Bronchial epithelial cell (primary cell): ENCODE data around the gene RGS6. TPM values are rescaled to one million over a fixed set of nuclear protein-coding genes. Genes with fewer than 3 reads are reported as not detected.

Source experiments
- DNase-seq: peaks from one replicate; pipeline ENCODE4 v3.0.0-alpha.2; 2010; ENCODE audit warnings: low read depth
- FAIRE-seq: peaks from 2 replicates; lab custom pipeline; 2011; peaks lifted over from hg19 to GRCh38; lab: Jason Lieb, UNC
- H3K27me3 ChIP-seq: 2 replicates; pipeline ENCODE4 v1.5.1; 2011; ENCODE audit warnings: low read length; ENCODE audit not compliant: control insufficient read depth, insufficient read depth
- H3K36me3 ChIP-seq: 2 replicates; pipeline ENCODE4 v1.5.1; 2011; ENCODE audit warnings: low read length; ENCODE audit not compliant: control insufficient read depth, insufficient read depth
- H3K4me3 ChIP-seq: 2 replicates; pipeline ENCODE4 v1.5.1; 2011; ENCODE audit warnings: mild to moderate bottlenecking, low read depth, low read length, control low read depth
- total RNA-seq: library from RNA; depleted of rRNA; stranded (reverse); fragments of >200 nt; gene quantifications from 2 replicates; pipeline ENCODE4 v1.2.1, GENCODE V29; 2014
- TF ChIP-seq, protein P1 (sequence below): IDR thresholded peaks from 2 replicates; pipeline ENCODE4 v1.5.1; 2011; ENCODE audit warnings: mild to moderate bottlenecking, moderate library complexity, low read length, control low read depth, inconsistent platforms; ENCODE audit not compliant: insufficient read depth, severe bottlenecking

Gene RGS6
- total RNA-seq, 1 donor from 2014 or later: not detected

DNA sequence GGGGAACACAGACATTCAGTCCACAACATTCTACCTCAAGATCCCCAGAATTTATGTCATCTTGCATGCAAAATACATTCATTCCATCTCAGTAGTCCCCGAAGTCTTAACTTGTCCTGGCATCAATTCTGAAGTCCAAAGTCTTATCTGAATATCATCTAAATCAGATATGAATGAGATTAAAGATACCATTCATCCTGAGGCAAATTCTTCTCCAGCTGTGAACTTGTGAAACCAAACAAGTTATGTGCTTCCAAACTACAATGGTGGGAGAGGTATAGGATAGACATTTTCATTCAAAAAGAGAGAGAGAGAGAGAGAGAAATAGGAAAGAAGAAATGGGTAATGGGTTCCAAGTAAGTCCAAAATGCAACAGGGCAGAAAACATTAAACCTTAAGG lies 571.0 kb downstream of the RGS6 start:
- Histone ChIP-seq H3K4me3 (no peak overlapping the region), H3K36me3 (no peaks in the 10 kb centered on the region), H3K27me3 (no peaks in the 10 kb centered on the region)
- TF ChIP-seq, protein P1, sequence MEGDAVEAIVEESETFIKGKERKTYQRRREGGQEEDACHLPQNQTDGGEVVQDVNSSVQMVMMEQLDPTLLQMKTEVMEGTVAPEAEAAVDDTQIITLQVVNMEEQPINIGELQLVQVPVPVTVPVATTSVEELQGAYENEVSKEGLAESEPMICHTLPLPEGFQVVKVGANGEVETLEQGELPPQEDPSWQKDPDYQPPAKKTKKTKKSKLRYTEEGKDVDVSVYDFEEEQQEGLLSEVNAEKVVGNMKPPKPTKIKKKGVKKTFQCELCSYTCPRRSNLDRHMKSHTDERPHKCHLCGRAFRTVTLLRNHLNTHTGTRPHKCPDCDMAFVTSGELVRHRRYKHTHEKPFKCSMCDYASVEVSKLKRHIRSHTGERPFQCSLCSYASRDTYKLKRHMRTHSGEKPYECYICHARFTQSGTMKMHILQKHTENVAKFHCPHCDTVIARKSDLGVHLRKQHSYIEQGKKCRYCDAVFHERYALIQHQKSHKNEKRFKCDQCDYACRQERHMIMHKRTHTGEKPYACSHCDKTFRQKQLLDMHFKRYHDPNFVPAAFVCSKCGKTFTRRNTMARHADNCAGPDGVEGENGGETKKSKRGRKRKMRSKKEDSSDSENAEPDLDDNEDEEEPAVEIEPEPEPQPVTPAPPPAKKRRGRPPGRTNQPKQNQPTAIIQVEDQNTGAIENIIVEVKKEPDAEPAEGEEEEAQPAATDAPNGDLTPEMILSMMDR: no peak
- DNase-seq: no peak
- no peak for FAIRE-seq

DNA sequence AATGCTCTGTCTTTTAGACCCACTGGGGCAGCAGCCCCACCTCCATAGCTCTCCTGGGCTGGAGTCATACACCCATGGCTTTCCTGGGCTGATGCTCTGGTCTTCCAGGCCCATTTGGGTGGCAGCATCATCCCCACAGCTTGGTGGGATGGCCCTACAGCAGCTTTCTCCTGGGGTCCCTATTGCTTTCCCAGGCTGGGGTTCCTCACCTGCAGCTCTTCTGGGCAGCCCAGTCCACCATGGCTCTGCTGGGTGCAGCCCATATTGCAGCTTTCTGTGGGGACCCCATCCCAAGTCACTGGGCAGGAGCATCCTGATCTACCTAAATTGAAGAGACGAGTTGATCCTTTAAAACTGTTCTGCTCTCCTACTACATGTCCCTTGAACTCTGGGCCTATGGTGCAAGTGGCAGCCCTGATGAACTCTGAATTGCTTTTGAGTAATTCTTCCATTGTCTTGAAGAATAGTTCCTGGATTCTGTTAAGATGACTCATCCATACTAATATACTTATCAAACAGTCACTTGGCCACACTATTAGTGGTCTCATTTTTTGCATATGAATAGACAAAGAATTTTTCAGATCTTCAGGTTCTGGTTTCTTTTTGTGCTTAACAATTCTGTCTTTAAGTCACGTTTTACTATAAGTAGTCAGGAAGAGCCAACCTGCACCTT lies 571.6 kb downstream of the RGS6 start:
- DNase-seq: peak; percentile 48
- H3K27me3 ChIP-seq: no peaks in the 10 kb centered on the region
- no peaks in the 10 kb centered on the region for H3K36me3 ChIP-seq
- H3K4me3 ChIP-seq: no peak overlapping the region
- TF ChIP-seq, protein P1: no peak
- FAIRE-seq: no peak

DNA sequence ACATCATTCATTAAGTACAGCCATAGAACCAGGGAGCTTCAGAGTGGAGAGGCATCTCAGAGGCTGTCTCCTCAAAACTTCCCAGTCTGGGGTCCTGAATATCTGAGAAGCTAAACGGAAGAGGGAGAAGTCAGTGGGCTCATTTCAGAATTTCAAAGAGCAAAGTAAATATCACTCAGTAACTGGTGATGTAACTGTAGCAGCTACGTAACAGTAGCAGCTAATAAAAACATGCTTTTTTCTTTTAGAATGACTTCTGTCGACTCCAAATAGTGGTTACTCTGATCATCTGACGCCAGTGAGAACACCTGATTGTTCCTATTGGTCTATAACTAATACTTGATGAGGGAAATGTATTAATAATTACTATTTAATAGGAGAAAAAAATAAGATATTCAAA lies 578.3 kb downstream of the RGS6 start:
- DNase-seq (no peak), FAIRE-seq (no peak)
- H3K27me3 ChIP-seq: no peaks in the 10 kb centered on the region
- TF ChIP-seq, protein P1: no peak
- H3K4me3 ChIP-seq: no peak overlapping the region
- no peaks in the 10 kb centered on the region for H3K36me3 ChIP-seq

DNA sequence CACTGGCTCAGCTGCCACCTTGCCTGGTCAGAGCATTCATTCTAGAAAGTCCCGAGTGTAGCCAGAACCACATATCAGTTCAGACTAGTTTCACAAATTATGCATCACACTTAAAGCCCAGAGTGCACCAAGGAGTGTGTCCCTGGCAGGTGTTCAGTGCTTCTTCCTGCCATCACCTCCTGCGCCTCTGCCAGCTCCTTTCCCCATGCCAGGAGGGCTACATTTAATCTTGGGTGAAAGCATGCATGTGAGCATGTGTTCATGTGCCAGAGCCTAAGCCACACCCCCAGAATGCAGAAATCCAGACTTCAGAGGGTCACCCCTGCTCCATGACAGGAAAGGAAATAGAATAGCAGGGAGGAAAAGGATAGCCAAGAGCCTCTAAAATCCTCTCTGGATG lies 580.1 kb downstream of the RGS6 start:
- no peaks in the 10 kb centered on the region for H3K36me3 ChIP-seq
- DNase-seq (no peak), FAIRE-seq (no peak)
- TF ChIP-seq, protein P1: no peak
- no peak overlapping the region for H3K4me3 ChIP-seq
- no peaks in the 10 kb centered on the region for H3K27me3 ChIP-seq

DNA sequence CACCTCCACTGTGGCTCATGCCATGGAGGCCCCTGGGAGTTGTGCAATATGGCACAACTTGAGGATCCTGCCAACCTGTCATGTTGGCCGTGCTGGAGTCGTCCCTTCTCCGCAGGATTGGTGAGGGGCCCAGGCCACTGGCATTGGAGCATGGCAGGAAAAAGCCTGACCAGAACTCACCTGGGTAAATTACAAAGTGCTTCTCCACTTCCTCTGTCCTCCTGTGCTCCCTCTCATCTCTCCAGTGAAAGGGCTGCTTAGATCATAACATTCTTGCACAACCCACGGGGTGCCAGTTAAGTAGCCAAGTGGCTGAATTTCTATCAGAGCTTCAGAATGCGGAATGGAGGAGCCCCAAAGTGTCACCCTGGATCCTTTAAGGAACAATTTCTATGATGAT lies 580.7 kb downstream of the RGS6 start:
- TF ChIP-seq, protein P1: no peak
- Histone ChIP-seq H3K27me3 (no peaks in the 10 kb centered on the region), H3K36me3 (no peaks in the 10 kb centered on the region), H3K4me3 (no peak overlapping the region)
- DNase-seq (no peak), FAIRE-seq (no peak)

DNA sequence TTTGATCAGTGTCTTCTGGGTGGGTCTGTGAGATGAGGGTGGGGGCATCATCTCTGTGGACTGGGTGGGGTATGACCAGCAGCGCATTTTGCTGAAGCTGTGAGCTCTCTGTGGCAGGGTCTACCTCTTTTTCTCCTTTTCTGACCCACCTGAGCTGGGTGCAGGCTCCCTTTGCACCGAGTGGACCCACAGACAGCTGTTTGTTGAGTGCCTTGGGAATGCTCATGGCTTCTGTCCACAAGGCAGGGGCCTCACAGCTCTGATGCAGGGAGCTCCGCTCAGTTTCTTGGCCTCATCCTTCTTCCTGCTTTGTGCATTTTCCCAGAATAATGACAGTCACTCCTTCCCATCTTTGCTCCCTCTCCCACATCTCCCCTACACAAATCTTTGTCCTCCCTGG lies 581.1 kb downstream of the RGS6 start:
- Histone ChIP-seq H3K27me3 (no peaks in the 10 kb centered on the region), H3K4me3 (no peak overlapping the region), H3K36me3 (no peaks in the 10 kb centered on the region)
- FAIRE-seq (no peak), DNase-seq (no peak)
- TF ChIP-seq, protein P1: no peak
